A673 (cell line): ENCODE results near the gene NFU1. TPM values are rescaled to one million over a fixed set of nuclear protein-coding genes. Genes with fewer than 3 reads are reported as not detected.

Experiments
- BruUV-seq: library from RNA; stranded (reverse); fragments of 400-500 nt; replicated peaks from 2 replicates; lab custom pipeline; 2021; lab: Mats Ljungman, UMichigan
- CTCF ChIA-PET: fragments of 300-600 bp; sonication (Branson Sonifier 250); formaldehyde crosslinking; loops from one replicate; lab custom pipeline; 2022; ENCODE audit warnings: antibody characterized with exemption; lab: Charles Lee
- POLR2A ChIA-PET: fragments of 300-600 bp; sonication (Branson Sonifier 250); formaldehyde crosslinking; loops from one replicate; lab custom pipeline; 2022; ENCODE audit warnings: antibody characterized with exemption; ENCODE audit not compliant: low non-redundant PET; lab: Charles Lee
- DNase-seq: peaks from one replicate; pipeline ENCODE4 v3.0.0-alpha.2; 2015; ENCODE audit warnings: low spot score
- H3K27ac ChIP-seq: fragments of 200-600 bp; sonication (generic); 2 replicates; pipeline ENCODE4 v1.5.1; 2016; ENCODE audit warnings: mixed run types, low read depth, mild to moderate bottlenecking, mixed read lengths, antibody characterized with exemption, low read length; ENCODE audit not compliant: poor library complexity, severe bottlenecking
- H3K27me3 ChIP-seq: fragments of 200-600 bp; sonication (generic); replicated peaks from 2 replicates; pipeline ENCODE4 v1.6.1; 2017; ENCODE audit warnings: mixed run types, low read depth, mild to moderate bottlenecking, mixed read lengths, antibody characterized with exemption, low read length; ENCODE audit not compliant: insufficient read depth, poor library complexity
- H3K36me3 ChIP-seq: fragments of 200-600 bp; sonication (generic); 2 replicates; pipeline ENCODE4 v1.6.1; 2016; ENCODE audit warnings: mixed run types, mild to moderate bottlenecking, mixed read lengths, antibody characterized with exemption, low read length; ENCODE audit not compliant: insufficient read depth, poor library complexity, severe bottlenecking
- H3K4me1 ChIP-seq: fragments of 200-600 bp; sonication (generic); 2 replicates; pipeline ENCODE4 v1.6.1; 2017; ENCODE audit warnings: mixed run types, mild to moderate bottlenecking, mixed read lengths, antibody characterized with exemption, low read length; ENCODE audit not compliant: insufficient read depth, poor library complexity, severe bottlenecking
- H3K4me3 ChIP-seq: fragments of 200-600 bp; sonication (generic); 2 replicates; pipeline ENCODE4 v1.5.1; 2016; ENCODE audit warnings: low read depth, mixed run types, mild to moderate bottlenecking, mixed read lengths, low read length; ENCODE audit not compliant: poor library complexity, severe bottlenecking
- H3K9me3 ChIP-seq: fragments of 200-600 bp; sonication (generic); 2 replicates; pipeline ENCODE4 v1.6.1; 2016; ENCODE audit warnings: mixed run types, low read depth, mild to moderate bottlenecking, mixed read lengths, antibody characterized with exemption, low read length; ENCODE audit not compliant: poor library complexity, severe bottlenecking
- EZH2 ChIP-seq: fragments of 200-600 bp; sonication (generic); IDR thresholded peaks from 2 replicates; pipeline ENCODE4 v1.6.1; 2017; ENCODE audit warnings: borderline replicate concordance, low read depth, mild to moderate bottlenecking, mixed read lengths, antibody characterized with exemption, low read length; ENCODE audit not compliant: poor library complexity, severe bottlenecking
- intact Hi-C: fragments of 100-400 bp; cut with micrococcal nuclease; formaldehyde crosslinking; loops from one replicate; pipeline ENCODE4 v1.10.0; 2022; ENCODE audit not compliant: unreplicated experiment
- total RNA-seq: library from RNA; stranded (reverse); gene quantifications from 2 replicates; pipeline ENCODE4 v1.2.3, GENCODE V29; 2021
- TF ChIP-seq, protein P1 (sequence below): fragments of 300-800, 200-600 bp; sonication (generic); conservative IDR thresholded peaks from 2 replicates; pipeline ENCODE4 v1.5.1; 2017; ENCODE audit warnings: low read depth, mild to moderate bottlenecking, antibody characterized with exemption, low read length, moderate library complexity, mixed read lengths

Gene NFU1
- total RNA-seq, 1 experiment from 2014 or later: 54.3 TPM

DNA sequence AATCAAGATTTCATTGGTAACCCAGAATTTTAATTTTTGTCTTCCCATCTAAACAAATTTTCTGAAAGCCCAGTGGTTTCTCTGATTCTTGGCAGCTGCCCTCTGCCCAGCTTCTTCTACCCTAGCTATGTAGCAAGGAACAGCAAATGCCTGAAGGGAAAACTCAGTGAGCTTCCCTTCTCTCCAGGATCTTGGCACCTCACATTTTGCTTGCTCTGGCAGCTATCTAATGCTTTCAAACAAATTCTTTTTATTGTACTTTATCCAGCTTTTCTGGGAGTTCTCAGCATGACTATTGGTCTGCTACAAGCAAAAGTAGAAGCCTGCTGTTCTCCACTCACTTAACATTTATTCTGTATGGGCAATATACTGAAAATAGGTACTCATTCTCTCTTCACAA lies 31.9 kb downstream of the NFU1 start:
- H3K27me3 ChIP-seq: no peaks in the 10 kb centered on the region
- H3K27ac ChIP-seq: no peak overlapping the region
- BruUV-seq: no TSS peak
- TF ChIP-seq, protein P1, sequence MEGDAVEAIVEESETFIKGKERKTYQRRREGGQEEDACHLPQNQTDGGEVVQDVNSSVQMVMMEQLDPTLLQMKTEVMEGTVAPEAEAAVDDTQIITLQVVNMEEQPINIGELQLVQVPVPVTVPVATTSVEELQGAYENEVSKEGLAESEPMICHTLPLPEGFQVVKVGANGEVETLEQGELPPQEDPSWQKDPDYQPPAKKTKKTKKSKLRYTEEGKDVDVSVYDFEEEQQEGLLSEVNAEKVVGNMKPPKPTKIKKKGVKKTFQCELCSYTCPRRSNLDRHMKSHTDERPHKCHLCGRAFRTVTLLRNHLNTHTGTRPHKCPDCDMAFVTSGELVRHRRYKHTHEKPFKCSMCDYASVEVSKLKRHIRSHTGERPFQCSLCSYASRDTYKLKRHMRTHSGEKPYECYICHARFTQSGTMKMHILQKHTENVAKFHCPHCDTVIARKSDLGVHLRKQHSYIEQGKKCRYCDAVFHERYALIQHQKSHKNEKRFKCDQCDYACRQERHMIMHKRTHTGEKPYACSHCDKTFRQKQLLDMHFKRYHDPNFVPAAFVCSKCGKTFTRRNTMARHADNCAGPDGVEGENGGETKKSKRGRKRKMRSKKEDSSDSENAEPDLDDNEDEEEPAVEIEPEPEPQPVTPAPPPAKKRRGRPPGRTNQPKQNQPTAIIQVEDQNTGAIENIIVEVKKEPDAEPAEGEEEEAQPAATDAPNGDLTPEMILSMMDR: no peak
- TF ChIP-seq EZH2: no peak
- peaks cover 4% of the 10 kb centered on the region for H3K9me3 ChIP-seq
- intact Hi-C loops: no loop called here
- CTCF ChIA-PET: no interaction called here
- no peak overlapping the region for H3K4me3 ChIP-seq
- no peak for DNase-seq
- H3K36me3 ChIP-seq: peaks cover 14% of the 10 kb centered on the region
- POLR2A ChIA-PET: no interaction called here
- H3K4me1 ChIP-seq: no peaks in the 10 kb centered on the region

DNA sequence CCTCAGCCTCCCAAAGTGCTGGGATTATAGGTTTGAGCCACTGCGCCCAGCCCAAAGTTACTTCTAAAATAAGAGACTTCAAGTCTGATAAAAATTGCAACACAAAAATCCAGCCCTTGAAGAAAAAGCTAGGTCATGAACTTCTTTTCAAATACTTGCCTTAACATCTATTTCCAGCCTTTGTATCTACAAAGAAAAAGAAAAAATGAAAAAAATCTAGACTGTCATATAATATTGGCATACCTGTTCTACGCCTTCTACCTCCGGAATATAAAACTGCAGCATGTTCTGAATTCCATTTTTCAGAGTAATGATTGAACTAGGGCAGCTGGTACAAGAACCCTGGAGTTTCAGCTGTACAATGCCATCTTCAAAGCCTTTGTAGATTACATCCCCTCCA lies 37.1 kb downstream of the NFU1 start:
- H3K36me3 ChIP-seq: peaks cover 22% of the 10 kb centered on the region
- no peaks in the 10 kb centered on the region for H3K27me3 ChIP-seq
- no peak overlapping the region for H3K27ac ChIP-seq
- intact Hi-C loops: no loop called here
- peaks cover 4% of the 10 kb centered on the region for H3K9me3 ChIP-seq
- ChIA-PET POLR2A (no interaction called here), CTCF (no interaction called here)
- BruUV-seq: no TSS peak
- TF ChIP-seq EZH2: no peak
- TF ChIP-seq, protein P1: no peak
- no peaks in the 10 kb centered on the region for H3K4me1 ChIP-seq
- no peak overlapping the region for H3K4me3 ChIP-seq
- no peak for DNase-seq

DNA sequence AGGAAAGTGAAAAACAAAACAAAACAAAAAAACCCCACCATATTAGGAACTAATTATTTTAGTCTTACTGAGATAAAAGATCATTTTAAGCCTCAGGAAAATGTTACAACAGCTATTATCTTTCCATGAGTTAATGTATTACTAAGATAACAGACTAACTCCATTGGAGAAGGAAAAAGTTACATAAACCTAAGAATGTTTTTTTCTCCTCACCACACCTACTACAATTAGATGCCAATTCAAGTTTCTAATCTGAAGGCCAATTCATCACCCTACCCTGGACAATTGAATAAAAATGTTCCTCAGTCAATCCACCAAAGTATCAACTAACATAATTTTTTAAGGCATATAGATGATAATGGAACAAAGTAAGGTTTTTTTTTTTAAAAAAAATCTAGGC lies 40.0 kb downstream of the NFU1 start:
- no TSS peak for BruUV-seq
- POLR2A ChIA-PET: no interaction called here
- CTCF ChIA-PET: interaction anchor here (1.1 kb wide), 1 partner anchor 21 kb away, joined by 3 read pairs; no protein-coding TSS in a partner anchor
- Histone ChIP-seq H3K27ac (no peak overlapping the region), H3K27me3 (no peaks in the 10 kb centered on the region), H3K9me3 (no peaks in the 10 kb centered on the region), H3K4me1 (no peaks in the 10 kb centered on the region), H3K4me3 (no peak overlapping the region), H3K36me3 (peaks cover 9% of the 10 kb centered on the region)
- no peak for TF ChIP-seq EZH2
- TF ChIP-seq, protein P1: no peak
- DNase-seq: no peak
- intact Hi-C loops: no loop called here
